Astrocyte (in vitro differentiated cells and primary cell): ENCODE results near the gene EXOC4. TPM values are rescaled to one million over a fixed set of nuclear protein-coding genes. Genes with fewer than 3 reads are reported as not detected.

Experiments
- DNase-seq: peaks from one replicate; pipeline ENCODE4 v3.0.0-alpha.2; 2010; ENCODE audit warnings: low read depth
- FAIRE-seq: peaks from 2 replicates; lab custom pipeline; 2011; peaks lifted over from hg19 to GRCh38; lab: Jason Lieb, UNC
- H2AFZ ChIP-seq: 2 replicates; pipeline ENCODE4 v1.6.0; 2012; ENCODE audit warnings: low read depth, low read length, inconsistent platforms
- H3K27ac ChIP-seq: 2 replicates; pipeline ENCODE4 v1.5.1; 2011; ENCODE audit warnings: low read depth, low read length, inconsistent platforms
- H3K27me3 ChIP-seq: 2 replicates; pipeline ENCODE4 v1.6.0; 2011; ENCODE audit warnings: low read length, inconsistent platforms; ENCODE audit not compliant: insufficient read depth
- H3K36me3 ChIP-seq: 2 replicates; pipeline ENCODE4 v1.5.1; 2011; ENCODE audit warnings: low read length, inconsistent platforms; ENCODE audit not compliant: insufficient read depth
- H3K4me1 ChIP-seq: 2 replicates; pipeline ENCODE4 v1.5.1; 2011; ENCODE audit warnings: low read length, inconsistent platforms; ENCODE audit not compliant: insufficient read depth
- H3K4me2 ChIP-seq: 2 replicates; pipeline ENCODE4 v1.6.0; 2012; ENCODE audit warnings: low read length, inconsistent platforms
- H3K4me3 ChIP-seq: 2 replicates; pipeline ENCODE4 v1.5.1; 2011; ENCODE audit warnings: low read depth, mild to moderate bottlenecking, low read length, inconsistent platforms; ENCODE audit not compliant: insufficient read depth
- H3K79me2 ChIP-seq: 2 replicates; pipeline ENCODE4 v1.6.0; 2012; ENCODE audit warnings: mild to moderate bottlenecking, low read length, inconsistent platforms; ENCODE audit not compliant: insufficient read depth
- H3K9ac ChIP-seq: 2 replicates; pipeline ENCODE4 v1.6.0; 2012; ENCODE audit warnings: mild to moderate bottlenecking, low read length, inconsistent platforms
- H3K9me3 ChIP-seq: 2 replicates; pipeline ENCODE4 v1.5.1; 2012; ENCODE audit warnings: low read depth, mild to moderate bottlenecking, low read length, inconsistent platforms; ENCODE audit not compliant: insufficient read depth
- H4K20me1 ChIP-seq: 2 replicates; pipeline ENCODE4 v1.6.0; 2012; ENCODE audit warnings: low read length, inconsistent platforms; ENCODE audit not compliant: insufficient read depth
- H3K27ac Mint-ChIP-seq: one replicate; pipeline ENCODE4 v1.8.0; 2021; ENCODE audit warnings: mild to moderate bottlenecking, mixed read lengths; ENCODE audit not compliant: unreplicated experiment
- H3K27me3 Mint-ChIP-seq: one replicate; pipeline ENCODE4 v1.8.0; 2021; ENCODE audit warnings: low read depth, mixed read lengths; ENCODE audit not compliant: unreplicated experiment
- H3K36me3 Mint-ChIP-seq: one replicate; pipeline ENCODE4 v1.8.0; 2021; ENCODE audit warnings: low read depth, mixed read lengths; ENCODE audit not compliant: unreplicated experiment
- H3K4me1 Mint-ChIP-seq: one replicate; pipeline ENCODE4 v1.8.0; 2021; ENCODE audit warnings: low read depth, mixed read lengths; ENCODE audit not compliant: unreplicated experiment
- H3K4me3 Mint-ChIP-seq: one replicate; pipeline ENCODE4 v1.8.0; 2021; ENCODE audit warnings: mild to moderate bottlenecking, moderate library complexity, mixed read lengths; ENCODE audit not compliant: unreplicated experiment
- H3K9me3 Mint-ChIP-seq: one replicate; pipeline ENCODE4 v1.8.0; 2021; ENCODE audit warnings: mild to moderate bottlenecking, mixed read lengths; ENCODE audit not compliant: unreplicated experiment
- CTCF ChIP-seq: IDR thresholded peaks from 2 replicates; pipeline ENCODE4 v1.5.1; 2011; ENCODE audit warnings: low read depth, mild to moderate bottlenecking, inconsistent platforms, low read length, moderate library complexity; ENCODE audit not compliant: insufficient read depth
- EZH2 ChIP-seq: IDR thresholded peaks from 2 replicates; pipeline ENCODE4 v1.6.1; 2012; ENCODE audit warnings: mild to moderate bottlenecking, low read length, inconsistent platforms; ENCODE audit not compliant: insufficient read depth
- total RNA-seq: library from RNA; stranded (reverse); gene quantifications from 2 replicates; pipeline ENCODE4 v1.2.1, GENCODE V29; 2021

EXOC4 gene
- total RNA-seq, 1 donor from 2014 or later: 57.5 TPM

DNA sequence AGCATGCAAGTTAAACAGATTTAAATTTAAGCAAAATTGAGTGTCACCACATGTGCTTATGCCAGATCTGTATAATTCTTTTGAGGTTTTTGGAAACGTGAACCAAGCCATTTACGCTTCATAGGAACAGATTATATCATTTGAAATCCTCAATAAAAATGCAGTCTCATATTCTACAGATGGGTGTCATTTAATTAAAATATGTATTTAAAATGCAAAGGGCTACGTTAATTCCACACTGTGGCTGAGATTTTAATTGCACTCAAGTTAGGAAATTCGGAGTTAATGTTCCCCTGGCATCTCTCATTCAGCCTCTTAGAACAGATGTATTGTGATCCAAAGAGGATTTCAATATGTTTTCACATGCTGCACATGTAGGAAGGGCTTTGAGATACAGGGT is 709.8 kb downstream of the EXOC4 start:
- Histone ChIP-seq H4K20me1 (no peaks in the 10 kb centered on the region), H3K9ac (no peak overlapping the region), H3K36me3 (no peaks in the 10 kb centered on the region), H3K4me1 (no peaks in the 10 kb centered on the region), H3K4me3 (no peak overlapping the region), H3K79me2 (no peaks in the 10 kb centered on the region), H3K4me2 (no peak overlapping the region), H3K27ac (no peak overlapping the region), H3K9me3 (no peaks in the 10 kb centered on the region), H2AFZ (no peak overlapping the region), H3K27me3 (no peaks in the 10 kb centered on the region)
- Mint-ChIP-seq H3K36me3 (no peaks in the 10 kb centered on the region), H3K4me3 (no peak overlapping the region), H3K4me1 (no peaks in the 10 kb centered on the region), H3K27ac (no peak overlapping the region), H3K27me3 (no peaks in the 10 kb centered on the region), H3K9me3 (peaks cover 13% of the 10 kb centered on the region)
- no peak for FAIRE-seq
- DNase-seq: no peak
- TF ChIP-seq EZH2: no peak
- no peak for TF ChIP-seq CTCF

- Histone ChIP-seq H4K20me1 (no peaks in the 10 kb centered on the region), H3K4me1 (no peaks in the 10 kb centered on the region), H3K9me3 (no peaks in the 10 kb centered on the region), H3K27ac (no peak overlapping the region), H3K9ac (no peak overlapping the region), H3K27me3 (no peaks in the 10 kb centered on the region), H3K79me2 (no peaks in the 10 kb centered on the region), H2AFZ (no peak overlapping the region), H3K36me3 (no peaks in the 10 kb centered on the region), H3K4me2 (no peak overlapping the region), H3K4me3 (no peak overlapping the region)
- no peak overlapping the region for H3K4me3 Mint-ChIP-seq
- peaks cover 13% of the 10 kb centered on the region for H3K9me3 Mint-ChIP-seq
- H3K27me3 Mint-ChIP-seq: no peaks in the 10 kb centered on the region
- DNase-seq: no peak
- H3K27ac Mint-ChIP-seq: no peak overlapping the region
- TF ChIP-seq CTCF (no peak), EZH2 (no peak)
- H3K4me1 Mint-ChIP-seq: no peaks in the 10 kb centered on the region
- FAIRE-seq: no peak
- H3K36me3 Mint-ChIP-seq: no peaks in the 10 kb centered on the region
Observed at GRCh38 chr7:133963629-133964028, 710.8 kb downstream of the EXOC4 start.

DNA sequence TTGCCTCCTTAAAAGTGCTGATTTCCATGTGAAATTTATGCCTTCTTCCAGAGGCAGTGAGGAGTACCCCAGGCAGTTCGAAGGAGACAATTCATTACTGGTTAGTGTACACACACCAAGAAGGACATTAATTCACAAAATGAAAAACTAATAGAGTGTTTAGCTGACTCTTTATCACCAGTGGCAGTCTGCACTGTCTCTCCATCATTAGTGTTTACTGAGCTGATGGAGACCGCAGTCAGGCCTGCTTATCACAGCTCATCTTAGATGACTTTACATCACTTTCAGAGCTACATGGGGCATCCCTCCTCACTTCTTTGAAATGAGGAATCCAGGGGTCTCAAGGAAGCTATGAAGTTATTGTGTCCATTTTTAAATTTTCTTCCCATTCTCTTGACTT is 718.7 kb downstream of the EXOC4 start:
- Histone ChIP-seq H3K9ac (no peak overlapping the region), H3K27ac (no peak overlapping the region), H3K4me1 (no peaks in the 10 kb centered on the region), H3K9me3 (no peaks in the 10 kb centered on the region), H3K79me2 (no peaks in the 10 kb centered on the region), H4K20me1 (no peaks in the 10 kb centered on the region), H3K36me3 (no peaks in the 10 kb centered on the region), H3K27me3 (no peaks in the 10 kb centered on the region), H3K4me3 (no peak overlapping the region), H3K4me2 (no peak overlapping the region), H2AFZ (no peak overlapping the region)
- Mint-ChIP-seq H3K9me3 (peaks cover 3% of the 10 kb centered on the region), H3K4me3 (no peak overlapping the region), H3K27me3 (no peaks in the 10 kb centered on the region), H3K4me1 (no peaks in the 10 kb centered on the region), H3K36me3 (no peaks in the 10 kb centered on the region), H3K27ac (no peak overlapping the region)
- TF ChIP-seq EZH2 (no peak), CTCF (no peak)
- FAIRE-seq (no peak), DNase-seq (no peak)
